ENCODE results near the gene TEX26.

DNA sequence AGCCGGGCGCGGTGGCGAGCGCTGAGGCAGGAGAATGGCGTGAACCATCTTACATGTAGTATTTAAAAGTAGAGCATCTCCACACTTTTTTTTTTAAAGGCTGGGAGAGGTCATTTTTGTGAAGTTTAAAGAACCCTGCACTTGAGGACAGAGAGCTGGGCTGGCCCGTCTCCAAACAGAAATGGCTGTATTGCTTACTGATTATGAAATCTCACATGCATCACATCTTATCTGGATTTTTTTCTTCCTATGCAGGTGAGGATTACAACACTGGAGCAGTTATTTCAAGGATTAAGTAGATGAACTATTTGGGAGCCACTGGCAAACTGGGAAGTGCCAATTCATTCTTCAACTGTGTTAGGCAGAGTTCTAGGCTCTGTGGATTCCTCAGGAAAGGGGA is 59.5 kb downstream of the TEX26 start:
- TF ChIP-seq HDAC2 (IDR thresholded peaks at IDR 0.05) (no peak), RCOR1 (IDR thresholded peaks at IDR 0.05; ENCODE audit: low read depth, low read length) (no peak), POLR2AphosphoS2 (conservative IDR thresholded peaks at IDR 0.05; ENCODE audit: low read length) (no peak), KDM5A (IDR thresholded peaks at IDR 0.05) (no peak), RFX5 (IDR thresholded peaks at IDR 0.05) (no peak)
- TF ChIP-seq, protein P1, sequence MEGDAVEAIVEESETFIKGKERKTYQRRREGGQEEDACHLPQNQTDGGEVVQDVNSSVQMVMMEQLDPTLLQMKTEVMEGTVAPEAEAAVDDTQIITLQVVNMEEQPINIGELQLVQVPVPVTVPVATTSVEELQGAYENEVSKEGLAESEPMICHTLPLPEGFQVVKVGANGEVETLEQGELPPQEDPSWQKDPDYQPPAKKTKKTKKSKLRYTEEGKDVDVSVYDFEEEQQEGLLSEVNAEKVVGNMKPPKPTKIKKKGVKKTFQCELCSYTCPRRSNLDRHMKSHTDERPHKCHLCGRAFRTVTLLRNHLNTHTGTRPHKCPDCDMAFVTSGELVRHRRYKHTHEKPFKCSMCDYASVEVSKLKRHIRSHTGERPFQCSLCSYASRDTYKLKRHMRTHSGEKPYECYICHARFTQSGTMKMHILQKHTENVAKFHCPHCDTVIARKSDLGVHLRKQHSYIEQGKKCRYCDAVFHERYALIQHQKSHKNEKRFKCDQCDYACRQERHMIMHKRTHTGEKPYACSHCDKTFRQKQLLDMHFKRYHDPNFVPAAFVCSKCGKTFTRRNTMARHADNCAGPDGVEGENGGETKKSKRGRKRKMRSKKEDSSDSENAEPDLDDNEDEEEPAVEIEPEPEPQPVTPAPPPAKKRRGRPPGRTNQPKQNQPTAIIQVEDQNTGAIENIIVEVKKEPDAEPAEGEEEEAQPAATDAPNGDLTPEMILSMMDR (IDR thresholded peaks at IDR 0.05) = no peak
- TF ChIP-seq, protein P2, sequence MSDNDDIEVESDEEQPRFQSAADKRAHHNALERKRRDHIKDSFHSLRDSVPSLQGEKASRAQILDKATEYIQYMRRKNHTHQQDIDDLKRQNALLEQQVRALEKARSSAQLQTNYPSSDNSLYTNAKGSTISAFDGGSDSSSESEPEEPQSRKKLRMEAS (IDR thresholded peaks at IDR 0.05) = no peak

All from A549 (cell line).